HepG2 (cell line): ENCODE measurements around the gene ACSF3. TPM values are rescaled to one million over a fixed set of nuclear protein-coding genes. Genes with fewer than 3 reads are reported as not detected.

Source experiments
- AKAP8 ChIP-seq: sonication (generic); formaldehyde crosslinking; IDR thresholded peaks from 2 replicates; pipeline ENCODE4 v1.5.1; 2020; ENCODE audit warnings: mild to moderate bottlenecking, missing genetic modification reagents
- FOSL2 ChIP-seq: sonication (generic); formaldehyde crosslinking; IDR thresholded peaks from 2 replicates; pipeline ENCODE4 v1.4.0; 2020; ENCODE audit warnings: missing genetic modification reagents
- NFATC3 ChIP-seq: sonication (generic); formaldehyde crosslinking; IDR thresholded peaks from 2 replicates; pipeline ENCODE4 v1.5.1; 2020; ENCODE audit warnings: mild to moderate bottlenecking, missing genetic modification reagents
- NR2F1 ChIP-seq, 2 experiments: fragments of 450-650 bp in 1 of 2; formaldehyde crosslinking in 1 of 2; IDR thresholded peaks; 2 replicates each; pipeline versions ENCODE4 v1.5.0 to v1.6.1; 2016 to 2020; ENCODE audit warnings: mild to moderate bottlenecking in 1 of 2, missing compliant biosample characterization in 1 of 2, missing genetic modification reagents in 1 of 2, moderate library complexity in 1 of 2
- ZBTB49 ChIP-seq: sonication (generic); formaldehyde crosslinking; IDR thresholded peaks from 2 replicates; pipeline ENCODE4 v1.4.0; 2020; ENCODE audit warnings: missing genetic modification reagents, borderline replicate concordance
- ZKSCAN8 ChIP-seq: IDR thresholded peaks from 2 replicates; pipeline ENCODE4 v1.6.1; 2016; ENCODE audit warnings: borderline replicate concordance, missing genetic modification reagents, missing compliant biosample characterization
- ZNF550 ChIP-seq: sonication (generic); formaldehyde crosslinking; IDR thresholded peaks from 2 replicates; pipeline ENCODE4 v1.4.0; 2020; ENCODE audit warnings: mild to moderate bottlenecking, missing genetic modification reagents, borderline replicate concordance
- ZNF674 ChIP-seq: sonication (generic); formaldehyde crosslinking; IDR thresholded peaks from 2 replicates; pipeline ENCODE4 v1.5.0; 2020; ENCODE audit warnings: low read depth, mild to moderate bottlenecking, missing genetic modification reagents
- ZNF678 ChIP-seq: sonication (generic); formaldehyde crosslinking; IDR thresholded peaks from 2 replicates; pipeline ENCODE4 v1.4.0; 2020; ENCODE audit warnings: mild to moderate bottlenecking, missing genetic modification reagents
- ZNF7 ChIP-seq: IDR thresholded peaks from 2 replicates; pipeline ENCODE4 v1.6.1; 2016; ENCODE audit warnings: missing biosample characterization, missing genetic modification reagents
- ZNF772 ChIP-seq: sonication (generic); formaldehyde crosslinking; IDR thresholded peaks from 2 replicates; pipeline ENCODE4 v1.5.0; 2020; ENCODE audit warnings: mild to moderate bottlenecking, missing genetic modification reagents
- ZNF777 ChIP-seq: sonication (generic); formaldehyde crosslinking; IDR thresholded peaks from 2 replicates; pipeline ENCODE4 v1.4.0; 2020; ENCODE audit warnings: missing genetic modification reagents
- polyA plus RNA-seq, 8 experiments: library from polyadenylated mRNA; depleted of rRNA in 3 of 8; stranded (reverse) in 7 of 8; unstranded in 1 of 8; fragments of >200 nt; fragmentation: Illumina TruSeq in 4 of 8; extraction: Trizol in 4 of 8; gene quantifications; 2 replicates each; pipeline versions ENCODE4 v1.2.1 to v1.2.3, GENCODE V29; 2011 to 2016; ENCODE audit warnings: low read depth in 4 of 8, missing spikeins in 1 of 8, mixed read lengths in 1 of 8; ENCODE audit not compliant: insufficient read depth in 1 of 8
- total RNA-seq, 5 experiments: library from RNA; depleted of rRNA; stranded (reverse); fragments of >200 nt; fragmentation: Illumina TruSeq; extraction: Trizol; gene quantifications; 2 replicates each; pipeline ENCODE4 v1.2.3, GENCODE V29; 2016; ENCODE audit warnings: low read depth in 1 of 5
- TF ChIP-seq, protein P1 (sequence below): sonication (generic); formaldehyde crosslinking; IDR thresholded peaks from 2 replicates; pipeline ENCODE4 v1.4.0; 2020; ENCODE audit warnings: low read depth, mild to moderate bottlenecking, missing genetic modification reagents
- TF ChIP-seq, protein P2 (sequence below): sonication (generic); formaldehyde crosslinking; IDR thresholded peaks from 2 replicates; pipeline ENCODE4 v1.5.0; 2020; ENCODE audit warnings: missing genetic modification reagents
- TF ChIP-seq, protein P3 (sequence below): sonication (generic); formaldehyde crosslinking; IDR thresholded peaks from 2 replicates; pipeline ENCODE4 v1.8.0; 2022; ENCODE audit warnings: missing genetic modification reagents, low read depth, mild to moderate bottlenecking, borderline replicate concordance
- TF ChIP-seq, protein P4 (sequence below): sonication (generic); formaldehyde crosslinking; IDR thresholded peaks from 2 replicates; pipeline ENCODE4 v1.4.0; 2020; ENCODE audit warnings: missing genetic modification reagents

The ACSF3 gene
- total and polyA plus RNA-seq, 2 of the 13 experiments (the other 11 are each of a cell fraction or from before 2014, with no cell fraction given) = 14.9 to 30.6 TPM

DNA sequence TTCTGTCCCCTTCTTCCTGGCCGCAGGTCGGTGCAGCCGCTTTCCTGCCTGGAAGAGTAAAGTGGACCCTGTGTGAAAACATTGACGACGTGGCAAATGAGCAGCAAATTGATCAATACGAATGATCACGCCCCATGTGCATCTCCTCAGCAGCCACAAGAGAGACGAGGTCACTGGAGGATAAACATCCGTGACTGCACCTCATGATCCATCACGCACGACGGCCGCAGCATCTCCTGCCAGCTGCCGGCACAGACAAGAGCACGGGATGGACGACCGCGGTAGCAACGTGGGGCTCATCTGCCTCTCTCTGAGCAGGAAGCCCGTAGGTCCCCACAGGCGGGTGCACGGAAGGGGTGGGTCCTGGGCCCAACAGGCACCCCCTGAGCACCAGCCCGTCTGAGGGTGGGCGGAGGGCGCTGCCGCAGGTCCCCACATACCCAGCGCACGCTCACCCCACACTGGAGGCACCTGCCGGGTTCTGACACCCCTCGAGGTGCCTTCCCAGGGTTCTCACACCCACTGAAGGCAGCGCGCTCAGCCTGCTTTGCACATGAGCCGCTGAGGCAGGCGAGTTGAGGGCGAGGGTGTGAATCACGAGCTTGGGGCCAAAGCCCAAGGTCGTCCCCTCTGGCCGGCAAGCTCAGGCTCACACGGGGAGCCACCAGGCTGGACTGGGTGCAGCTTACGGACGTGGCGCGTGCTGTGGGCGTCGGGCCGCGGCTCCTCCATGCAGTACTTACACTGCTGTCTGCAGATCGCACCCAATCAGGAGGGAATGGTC, 65.6 kb downstream of the ACSF3 start (continued):
- TF ChIP-seq ZNF674 (CRISPR knock-in tag) (no peak), ZNF7 (no peak), NR2F1 (CRISPR knock-in tag; IDR thresholded peaks at IDR 0.05) (peak in 1 of 2 experiments; percentile 62; a peak in 1 of 4 replicates), ZNF772 (CRISPR knock-in tag) (no peak; the same call in 1 of the 2 replicates), ZNF550 (CRISPR knock-in tag) (no peak), FOSL2 (CRISPR knock-in tag) (peak; percentile 88), ZNF678 (CRISPR knock-in tag) (peak; percentile 87; the same call in 1 of the 2 replicates), ZBTB49 (CRISPR knock-in tag) (no peak), ZKSCAN8 (CRISPR knock-in tag) (peak; percentile 76; the same call in 1 of the 2 replicates), ZNF777 (CRISPR knock-in tag) (peak; percentile 72), NFATC3 (CRISPR knock-in tag) (peak; percentile 90; the same call in 1 of the 2 replicates), AKAP8 (CRISPR knock-in tag) (peak; percentile 37; the same call in 1 of the 2 replicates)
- TF ChIP-seq, protein P1, sequence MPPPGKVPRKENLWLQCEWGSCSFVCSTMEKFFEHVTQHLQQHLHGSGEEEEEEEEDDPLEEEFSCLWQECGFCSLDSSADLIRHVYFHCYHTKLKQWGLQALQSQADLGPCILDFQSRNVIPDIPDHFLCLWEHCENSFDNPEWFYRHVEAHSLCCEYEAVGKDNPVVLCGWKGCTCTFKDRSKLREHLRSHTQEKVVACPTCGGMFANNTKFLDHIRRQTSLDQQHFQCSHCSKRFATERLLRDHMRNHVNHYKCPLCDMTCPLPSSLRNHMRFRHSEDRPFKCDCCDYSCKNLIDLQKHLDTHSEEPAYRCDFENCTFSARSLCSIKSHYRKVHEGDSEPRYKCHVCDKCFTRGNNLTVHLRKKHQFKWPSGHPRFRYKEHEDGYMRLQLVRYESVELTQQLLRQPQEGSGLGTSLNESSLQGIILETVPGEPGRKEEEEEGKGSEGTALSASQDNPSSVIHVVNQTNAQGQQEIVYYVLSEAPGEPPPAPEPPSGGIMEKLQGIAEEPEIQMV (CRISPR knock-in tag) = peak; percentile 62; the same call in 1 of the 2 replicates
- TF ChIP-seq, protein P2, sequence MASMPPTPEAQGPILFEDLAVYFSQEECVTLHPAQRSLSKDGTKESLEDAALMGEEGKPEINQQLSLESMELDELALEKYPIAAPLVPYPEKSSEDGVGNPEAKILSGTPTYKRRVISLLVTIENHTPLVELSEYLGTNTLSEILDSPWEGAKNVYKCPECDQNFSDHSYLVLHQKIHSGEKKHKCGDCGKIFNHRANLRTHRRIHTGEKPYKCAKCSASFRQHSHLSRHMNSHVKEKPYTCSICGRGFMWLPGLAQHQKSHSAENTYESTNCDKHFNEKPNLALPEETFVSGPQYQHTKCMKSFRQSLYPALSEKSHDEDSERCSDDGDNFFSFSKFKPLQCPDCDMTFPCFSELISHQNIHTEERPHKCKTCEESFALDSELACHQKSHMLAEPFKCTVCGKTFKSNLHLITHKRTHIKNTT (CRISPR knock-in tag) = no peak
- TF ChIP-seq, protein P3, sequence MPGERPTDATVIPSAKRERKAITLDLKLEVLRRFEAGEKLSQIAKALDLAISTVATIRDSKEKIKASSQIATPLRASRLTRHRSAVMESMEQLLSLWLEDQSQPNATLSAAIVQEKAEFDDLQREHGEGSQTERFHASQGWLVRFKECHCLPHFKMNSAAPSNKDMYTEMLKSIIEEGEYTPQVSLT (CRISPR knock-in tag) = no peak
- TF ChIP-seq, protein P4, sequence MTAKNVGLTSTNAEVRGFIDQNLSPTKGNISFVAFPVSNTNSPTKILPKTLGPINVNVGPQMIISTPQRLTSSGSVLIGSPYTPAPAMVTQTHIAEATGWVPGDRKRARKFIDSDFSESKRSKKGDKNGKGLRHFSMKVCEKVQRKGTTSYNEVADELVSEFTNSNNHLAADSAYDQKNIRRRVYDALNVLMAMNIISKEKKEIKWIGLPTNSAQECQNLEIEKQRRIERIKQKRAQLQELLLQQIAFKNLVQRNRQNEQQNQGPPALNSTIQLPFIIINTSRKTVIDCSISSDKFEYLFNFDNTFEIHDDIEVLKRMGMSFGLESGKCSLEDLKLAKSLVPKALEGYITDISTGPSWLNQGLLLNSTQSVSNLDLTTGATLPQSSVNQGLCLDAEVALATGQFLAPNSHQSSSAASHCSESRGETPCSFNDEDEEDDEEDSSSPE (CRISPR knock-in tag) = peak; percentile 91
